NCI-H2107 treated with DMSO at 0.1 percent for 48 hours (cell line): ENCODE measurements around the gene NR4A3.
A peak's percentile ranks its signal among the peaks of the same experiment; 100 is the strongest.
"Not testable (repeated sequence)": the region's sequence is repeated elsewhere in the genome, so short reads cannot be mapped to it uniquely, and the experiment has no call there.

Source experiments
- DNase-seq: peaks from one replicate; lab custom pipeline; 2025; ENCODE audit not compliant: unreplicated experiment; lab: John Stamatoyannopoulos, UW

Gene NR4A3

GRCh38 chr9:99832558-99832864, 10.8 kb downstream of the NR4A3 start:
- DNase-seq: no peak

GRCh38 chr9:99833735-99834134, 12.1 kb downstream of the NR4A3 start:
- no peak for DNase-seq

GRCh38 chr9:99834474-99834873, 12.8 kb downstream of the NR4A3 start:
- DNase-seq: no peak

- DNase-seq: no peak
Observed at GRCh38 chr9:99835142-99835541, 13.5 kb downstream of the NR4A3 start.

GRCh38 chr9:99835581-99835980, 13.9 kb downstream of the NR4A3 start:
- DNase-seq: no peak

GRCh38 chr9:99840072-99840471, 18.4 kb downstream of the NR4A3 start:
- no peak for DNase-seq

- DNase-seq: no peak
Observed at GRCh38 chr9:99845063-99845462, 23.4 kb downstream of the NR4A3 start.

- DNase-seq: no peak
Observed at GRCh38 chr9:99848447-99848846, 26.8 kb downstream of the NR4A3 start.

GRCh38 chr9:99850736-99851499, 29.2 kb downstream of the NR4A3 start:
- no peak for DNase-seq

GRCh38 chr9:99851500-99851822, 29.8 kb downstream of the NR4A3 start:
- no peak for DNase-seq

GRCh38 chr9:99852617-99853016, 30.9 kb downstream of the NR4A3 start:
- DNase-seq: peak; percentile 18

- no peak for DNase-seq
Observed at GRCh38 chr9:99855467-99856176, 33.9 kb downstream of the NR4A3 start.

- not testable (repeated sequence) for DNase-seq
Observed at GRCh38 chr9:99857576-99857975, 35.9 kb downstream of the NR4A3 start.

- DNase-seq: no peak
Observed at GRCh38 chr9:99858087-99858486, 36.4 kb downstream of the NR4A3 start.

- no peak for DNase-seq
Observed at GRCh38 chr9:99859243-99859980, 37.7 kb downstream of the NR4A3 start.

GRCh38 chr9:99860266-99860665, 38.6 kb downstream of the NR4A3 start:
- no peak for DNase-seq

- no peak for DNase-seq
Observed at GRCh38 chr9:99863955-99864354, 42.3 kb downstream of the NR4A3 start.

GRCh38 chr9:99866398-99866797, 44.7 kb downstream of the NR4A3 start:
- DNase-seq: no peak

GRCh38 chr9:99867536-99867935, 45.9 kb downstream of the NR4A3 start:
- DNase-seq: no peak

- DNase-seq: no peak
Observed at GRCh38 chr9:99867968-99868367, 46.3 kb downstream of the NR4A3 start.

GRCh38 chr9:99868845-99869244, 47.2 kb downstream of the NR4A3 start:
- DNase-seq: no peak

GRCh38 chr9:99870126-99870525, 48.4 kb downstream of the NR4A3 start:
- no peak for DNase-seq
